K562 (cell line): ENCODE results near the gene TWSG1. TPM values are rescaled to one million over a fixed set of nuclear protein-coding genes. Genes with fewer than 3 reads are reported as not detected.

ENCODE experiments used
- ATAC-seq: fragments of 200-7000 bp; cut with Tn5 transposase; 3 replicates; pipeline ENCODE4 v1.9.1; 2020; ENCODE audit warnings: moderate library complexity
- BruUV-seq: library from RNA; stranded (reverse); fragments of 400-500 nt; replicated peaks from 2 replicates; lab custom pipeline; 2021; lab: Mats Ljungman, UMichigan
- CTCF ChIA-PET: fragments of 300-600 bp; formaldehyde crosslinking; extraction: SDS; loops from one replicate; lab custom pipeline; 2021; ENCODE audit warnings: low intra/inter-chr PET ratio; lab: Yijun Ruan, JAX
- POLR2A ChIA-PET: fragments of 300-600, 350-650 bp; sonication (Branson Sonifier 250); formaldehyde crosslinking; extraction: SDS; loops from one replicate; lab custom pipeline; 2021; ENCODE audit warnings: antibody characterized with exemption, inconsistent platforms; lab: Yijun Ruan, JAX
- DNase-seq, 4 experiments: peaks; one replicate each; pipeline versions ENCODE4 v3.0.0 to v3.0.0-alpha.2; 2011 to 2018; ENCODE audit warnings: low spot score in 3 of 4, mixed read lengths in 3 of 4; ENCODE audit errors: extremely low read depth in 1 of 4
- FAIRE-seq: peaks from 2 replicates; lab custom pipeline; 2011; peaks lifted over from hg19 to GRCh38; lab: Jason Lieb, UNC
- H2AFZ ChIP-seq: 2 replicates; pipeline ENCODE4 v1.6.0; 2011; ENCODE audit warnings: low read depth, low read length, control low read depth, inconsistent platforms
- H3K27ac ChIP-seq: fragments of 200-600 bp; 3 replicates; pipeline ENCODE4 v1.8.0; 2011; ENCODE audit warnings: low read depth, mild to moderate bottlenecking, control low read depth, inconsistent platforms, low read length, moderate library complexity, mixed read lengths; ENCODE audit errors: extremely low read depth
- H3K27me3 ChIP-seq, 2 experiments: fragments of 300-600 bp in 1 of 2; 2 replicates in 1 of 2; 3 replicates in 1 of 2; pipeline versions ENCODE4 v1.6.0 to v1.8.0; 2011; ENCODE audit warnings: inconsistent platforms in 2 of 2, low read length in 2 of 2, mild to moderate bottlenecking in 1 of 2, mixed read lengths in 1 of 2, moderate library complexity in 1 of 2; ENCODE audit not compliant: control insufficient read depth in 2 of 2, insufficient read depth in 2 of 2
- H3K36me3 ChIP-seq: fragments of 300-600 bp; 3 replicates; pipeline ENCODE4 v1.8.0; 2011; ENCODE audit warnings: mild to moderate bottlenecking, low read length, inconsistent platforms; ENCODE audit not compliant: control insufficient read depth, insufficient read depth
- H3K4me1 ChIP-seq, 2 experiments: fragments of 200-600 bp in 1 of 2; replicated peaks in 1 of 2; 2 replicates in 1 of 2; 3 replicates in 1 of 2; pipeline versions ENCODE4 v1.5.1 to v1.8.0; 2011; ENCODE audit warnings: inconsistent platforms in 2 of 2, low read length in 2 of 2, mild to moderate bottlenecking in 1 of 2, mixed read lengths in 1 of 2, moderate library complexity in 1 of 2; ENCODE audit not compliant: control insufficient read depth in 2 of 2, insufficient read depth in 2 of 2
- H3K4me2 ChIP-seq: 2 replicates; pipeline ENCODE4 v1.6.1; 2011; ENCODE audit warnings: low read length, control low read depth, inconsistent platforms, mixed read lengths; ENCODE audit not compliant: insufficient read depth
- H3K4me3 ChIP-seq: fragments of 200-600 bp; sonication (generic), shearing (Covaris generic); 2 replicates; pipeline ENCODE4 v1.5.1; 2016; ENCODE audit warnings: control low read depth, inconsistent platforms
- H3K79me2 ChIP-seq: fragments of 200-600 bp; 3 replicates; pipeline ENCODE4 v1.8.0; 2011; ENCODE audit warnings: low read length, inconsistent platforms; ENCODE audit not compliant: control insufficient read depth, insufficient read depth
- H3K9ac ChIP-seq, 2 experiments: 2 replicates each; pipeline versions ENCODE4 v1.6.0 to v1.6.1; 2011; ENCODE audit warnings: low read depth in 2 of 2, low read length in 2 of 2, control low read depth in 1 of 2, inconsistent platforms in 1 of 2, mild to moderate bottlenecking in 1 of 2, mixed read lengths in 1 of 2; ENCODE audit not compliant: insufficient read depth in 1 of 2
- H3K9me1 ChIP-seq: one replicate; pipeline ENCODE4 v1.6.0; 2011; ENCODE audit warnings: inconsistent platforms, mild to moderate bottlenecking, low read length, moderate library complexity; ENCODE audit not compliant: control insufficient read depth, insufficient read depth
- H3K9me3 ChIP-seq: replicated peaks from 2 replicates; pipeline ENCODE4 v1.5.1; 2011; ENCODE audit warnings: low read depth, low read length, inconsistent platforms; ENCODE audit not compliant: control insufficient read depth, insufficient read depth
- H4K20me1 ChIP-seq: replicated peaks from 2 replicates; pipeline ENCODE4 v1.6.1; 2011; ENCODE audit warnings: low read length, inconsistent platforms, mixed read lengths; ENCODE audit not compliant: control insufficient read depth, insufficient read depth
- CBFA2T2 ChIP-seq: fragments of 450-650 bp; conservative IDR thresholded peaks from 2 replicates; pipeline ENCODE4 v1.6.1; 2017; ENCODE audit warnings: mild to moderate bottlenecking
- CBFB ChIP-seq: sonication (generic); formaldehyde crosslinking; IDR thresholded peaks from 2 replicates; pipeline ENCODE4 v1.4.0; 2020; ENCODE audit warnings: mild to moderate bottlenecking, missing genetic modification reagents
- CREB3 ChIP-seq: fragments of 450-650 bp; conservative IDR thresholded peaks from 2 replicates; pipeline ENCODE4 v1.6.1; 2016; ENCODE audit warnings: missing genetic modification characterization, low read depth, mild to moderate bottlenecking, missing compliant biosample characterization, moderate library complexity
- HNRNPLL ChIP-seq: fragments of 200-400 bp; formaldehyde crosslinking; IDR thresholded peaks from 2 replicates; pipeline ENCODE4 v1.6.1; 2017; ENCODE audit warnings: low read length, low read depth, mild to moderate bottlenecking; ENCODE audit not compliant: poor library complexity, severe bottlenecking
- NKRF ChIP-seq: fragments of 450-650 bp; IDR thresholded peaks from 2 replicates; pipeline ENCODE4 v1.6.1; 2016; ENCODE audit warnings: borderline replicate concordance
- TRIM24 ChIP-seq, 2 experiments: fragments of 450-650 bp; IDR thresholded peaks; 2 replicates each; pipeline ENCODE4 v1.6.1; 2016
- TRIM28 ChIP-seq: fragments of 450-650 bp; IDR thresholded peaks from 2 replicates; pipeline ENCODE4 v1.6.1; 2017
- ZEB2 ChIP-seq: fragments of 450-650 bp; IDR thresholded peaks from 2 replicates; pipeline ENCODE4 v1.6.1; 2016
- ZNF280A ChIP-seq: fragments of 450-650 bp; IDR thresholded peaks from 2 replicates; pipeline ENCODE4 v1.6.1; 2018; ENCODE audit warnings: mild to moderate bottlenecking, low read depth; ENCODE audit not compliant: partially characterized antibody
- WGBS: fragments of 100-300 bp; shearing (Covaris generic); methylation state at CpG from one replicate; pipeline ENCODE4 v1.1.6; 2016; ENCODE audit warnings: low coverage, mixed read lengths; ENCODE audit not compliant: insufficient coverage; ENCODE audit errors: missing lambda C conversion rate; 5-methylcytosine and 5-hydroxymethylcytosine counted together
- in situ Hi-C: fragments of 300-500 bp; cut with MboI; formaldehyde crosslinking; loops from 4 replicates; pipeline ENCODE4 v1.15.0; 2018; ENCODE audit warnings: inconsistent platforms, mixed read lengths
- intact Hi-C: fragments of 100-400 bp; cut with micrococcal nuclease; formaldehyde crosslinking; loops from 2 replicates; pipeline ENCODE4 v1.14.2; 2022
- polyA plus RNA-seq, 8 experiments: library from polyadenylated mRNA; depleted of rRNA in 4 of 8; stranded (reverse) in 5 of 8; unstranded in 3 of 8; fragments of >200 nt; fragmentation: Nextera tagmentation in 2 of 8; fragmentation: Illumina TruSeq in 1 of 8; extraction: Ambion mirVana in 2 of 8; extraction: Trizol in 1 of 8; gene quantifications; 2 replicates each; pipeline versions ENCODE4 v1.2.1 to v1.2.3, GENCODE V29; 2011 to 2014; ENCODE audit warnings: inconsistent platforms in 1 of 8, missing spikeins in 1 of 8
- total RNA-seq, 7 experiments: library from RNA; depleted of rRNA in 6 of 7; stranded (reverse); fragments of >200 nt in 6 of 7; fragmentation: Illumina TruSeq in 2 of 7; extraction: Trizol in 2 of 7; gene quantifications; 2 replicates each; pipeline versions ENCODE4 v1.2.1 to v1.2.3, GENCODE V29; 2011 to 2021; ENCODE audit warnings: low replicate concordance in 1 of 7
- TF ChIP-seq, protein P1 (sequence below), 2 experiments: fragments of 450-650 bp in 1 of 2; sonication (generic) in 1 of 2; formaldehyde crosslinking in 1 of 2; IDR thresholded peaks in 1 of 2; conservative IDR thresholded peaks in 1 of 2; 2 replicates each; pipeline versions ENCODE4 v1.6.1 to v1.8.1; 2016 to 2023; ENCODE audit warnings: mild to moderate bottlenecking in 2 of 2, moderate library complexity in 2 of 2, inconsistent platforms in 1 of 2, missing genetic modification reagents in 1 of 2

The TWSG1 gene
- total and polyA plus RNA-seq, 9 of the 15 experiments (the other 6 are each of a cell fraction or from before 2014, with no cell fraction given) = 10.4 to 37.2 (median 25.1) TPM

GRCh38 chr18:9304388-9305070 is 30.0 kb upstream of the TWSG1 start:
- Histone ChIP-seq H3K9ac (no peak overlapping the region), H3K36me3 (no peaks in the 10 kb centered on the region), H4K20me1 (no peaks in the 10 kb centered on the region), H3K9me3 (0 out of 2 replicates have a peak, but pooled peaks cover 2% of the 10 kb centered on the region), H3K27me3 (no peaks in the 10 kb centered on the region), H3K27ac (no peak overlapping the region), H3K79me2 (no peaks in the 10 kb centered on the region), H3K4me1 (no peaks in the 10 kb centered on the region), H3K9me1 (no peaks in the 10 kb centered on the region), H2AFZ (no peak overlapping the region), H3K4me2 (no peak overlapping the region), H3K4me3 (no peak overlapping the region)
- TF ChIP-seq ZNF280A (peak; percentile 50), TRIM24 (IDR thresholded peaks at IDR 0.05) (0 out of 4 replicates have a peak, but pooled peaks of 1 of the 2 experiments have one; percentile 32), CBFB (no peak), CBFA2T2 (0 out of 2 replicates have a peak, but pooled peaks have one; percentile 6), CREB3 (tag) (no peak), TRIM28 (0 out of 2 replicates have a peak, but pooled peaks have one; percentile 50), ZEB2 (peak; percentile 40; the same call in 1 of the 2 replicates), NKRF (no peak), HNRNPLL (no peak)
- TF ChIP-seq, protein P1, sequence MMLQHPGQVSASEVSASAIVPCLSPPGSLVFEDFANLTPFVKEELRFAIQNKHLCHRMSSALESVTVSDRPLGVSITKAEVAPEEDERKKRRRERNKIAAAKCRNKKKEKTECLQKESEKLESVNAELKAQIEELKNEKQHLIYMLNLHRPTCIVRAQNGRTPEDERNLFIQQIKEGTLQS (IDR thresholded peaks at IDR 0.05) = peak; percentile 18; the same call in 1 of the 2 replicates
- TF ChIP-seq, protein P1 (CRISPR knock-in tag; conservative IDR thresholded peaks at IDR 0.05) = no peak
- no peak for DNase-seq
- WGBS = 41% methylated on average over 6 of the region's 6 CpGs
- ChIA-PET CTCF (no interaction called here), POLR2A (no interaction called here)
- intact Hi-C loops (no loop called here), in situ Hi-C loops (no loop called here)
- BruUV-seq = no TSS peak
- ATAC-seq = no peak
- no peak for FAIRE-seq
